Trophoblast cell (in vitro differentiated cells and primary cell): ENCODE results near the gene AHNAK.
A peak's percentile ranks its signal among the peaks of the same experiment; 100 is the strongest.

Experiments
- DNase-seq, 2 donors: peaks; one replicate each; pipeline ENCODE4 v3.0.0-alpha.2; 2016
- H2AFZ ChIP-seq: 2 replicates; pipeline ENCODE4 v1.6.1; 2013; ENCODE audit warnings: low read length, moderate library complexity, mild to moderate bottlenecking; ENCODE audit not compliant: insufficient read depth, poor library complexity
- H2AK5ac ChIP-seq: 2 replicates; pipeline ENCODE4 v1.6.1; 2013; ENCODE audit warnings: mild to moderate bottlenecking, low read length
- H2BK120ac ChIP-seq: 2 replicates; pipeline ENCODE4 v1.6.1; 2013; ENCODE audit warnings: low read length, mild to moderate bottlenecking, moderate library complexity; ENCODE audit not compliant: insufficient read depth, poor library complexity
- H2BK12ac ChIP-seq: 2 replicates; pipeline ENCODE4 v1.6.1; 2013; ENCODE audit warnings: mild to moderate bottlenecking, low read length, moderate library complexity
- H2BK5ac ChIP-seq: 2 replicates; pipeline ENCODE4 v1.6.1; 2013; ENCODE audit warnings: low read length, low read depth, moderate library complexity, mild to moderate bottlenecking; ENCODE audit not compliant: poor library complexity
- H3K14ac ChIP-seq: 2 replicates; pipeline ENCODE4 v1.6.1; 2013; ENCODE audit warnings: mild to moderate bottlenecking, low read length
- H3K18ac ChIP-seq: 2 replicates; pipeline ENCODE4 v1.6.1; 2013; ENCODE audit warnings: mild to moderate bottlenecking, low read length
- H3K23ac ChIP-seq: 2 replicates; pipeline ENCODE4 v1.6.1; 2013; ENCODE audit warnings: low read length
- H3K27ac ChIP-seq: 2 replicates; pipeline ENCODE4 v1.5.1; 2013; ENCODE audit warnings: low read depth, mild to moderate bottlenecking, inconsistent platforms, low read length, moderate library complexity
- H3K27me3 ChIP-seq: 2 replicates; pipeline ENCODE4 v1.6.1; 2013; ENCODE audit warnings: inconsistent platforms, mild to moderate bottlenecking, low read length, moderate library complexity; ENCODE audit not compliant: insufficient read depth
- H3K36me3 ChIP-seq, 2 experiments: 1 replicate in 1 of 2; 2 replicates in 1 of 2; pipeline ENCODE4 v1.6.1; 2013; ENCODE audit warnings: low read length in 2 of 2, mild to moderate bottlenecking in 2 of 2, moderate library complexity in 1 of 2; ENCODE audit not compliant: insufficient read depth in 2 of 2, control insufficient read depth in 1 of 2
- H3K4ac ChIP-seq: 2 replicates; pipeline ENCODE4 v1.6.1; 2013; ENCODE audit warnings: low read depth, mild to moderate bottlenecking, low read length, moderate library complexity
- H3K4me1 ChIP-seq, 2 experiments: 1 replicate in 1 of 2; 2 replicates in 1 of 2; pipeline ENCODE4 v1.6.1; 2013; ENCODE audit warnings: low read length in 2 of 2, mild to moderate bottlenecking in 2 of 2, moderate library complexity in 1 of 2; ENCODE audit not compliant: insufficient read depth in 2 of 2, control insufficient read depth in 1 of 2
- H3K4me2 ChIP-seq: 2 replicates; pipeline ENCODE4 v1.6.1; 2013; ENCODE audit warnings: inconsistent platforms, mild to moderate bottlenecking, low read length, moderate library complexity
- H3K4me3 ChIP-seq: 2 replicates; pipeline ENCODE4 v1.5.1; 2013; ENCODE audit warnings: mild to moderate bottlenecking, low read depth, low read length, inconsistent platforms
- H3K79me1 ChIP-seq: one replicate; pipeline ENCODE4 v1.6.1; 2013; ENCODE audit warnings: low read length
- H3K79me2 ChIP-seq: 2 replicates; pipeline ENCODE4 v1.6.1; 2013; ENCODE audit warnings: low read length, mild to moderate bottlenecking; ENCODE audit not compliant: control insufficient read depth, insufficient read depth, poor library complexity
- H3K9ac ChIP-seq: 2 replicates; pipeline ENCODE4 v1.6.1; 2013; ENCODE audit warnings: mild to moderate bottlenecking, low read length
- H3K9me3 ChIP-seq: 2 replicates; pipeline ENCODE4 v1.6.1; 2013; ENCODE audit warnings: low read depth, mild to moderate bottlenecking, control low read depth, inconsistent platforms, low read length; ENCODE audit not compliant: insufficient read depth
- H4K12ac ChIP-seq: 2 replicates; pipeline ENCODE4 v1.6.1; 2013; ENCODE audit warnings: low read depth, mild to moderate bottlenecking, low read length, moderate library complexity
- H4K8ac ChIP-seq: 2 replicates; pipeline ENCODE4 v1.6.1; 2013; ENCODE audit warnings: low read depth, mild to moderate bottlenecking, low read length, moderate library complexity
- H4K91ac ChIP-seq: one replicate; pipeline ENCODE4 v1.6.1; 2013; ENCODE audit warnings: low read depth, mild to moderate bottlenecking, low read length, moderate library complexity
- WGBS: extraction: QIAGEN DNeasy Blood & Tissue Kit; methylation state at CpG from one replicate; pipeline ENCODE4 v1.1.7; 2013; ENCODE audit warnings: missing lambda C conversion rate; ENCODE audit not compliant: insufficient read length, insufficient coverage; ENCODE audit errors: extremely low coverage; 5-methylcytosine and 5-hydroxymethylcytosine counted together

The AHNAK gene

DNA sequence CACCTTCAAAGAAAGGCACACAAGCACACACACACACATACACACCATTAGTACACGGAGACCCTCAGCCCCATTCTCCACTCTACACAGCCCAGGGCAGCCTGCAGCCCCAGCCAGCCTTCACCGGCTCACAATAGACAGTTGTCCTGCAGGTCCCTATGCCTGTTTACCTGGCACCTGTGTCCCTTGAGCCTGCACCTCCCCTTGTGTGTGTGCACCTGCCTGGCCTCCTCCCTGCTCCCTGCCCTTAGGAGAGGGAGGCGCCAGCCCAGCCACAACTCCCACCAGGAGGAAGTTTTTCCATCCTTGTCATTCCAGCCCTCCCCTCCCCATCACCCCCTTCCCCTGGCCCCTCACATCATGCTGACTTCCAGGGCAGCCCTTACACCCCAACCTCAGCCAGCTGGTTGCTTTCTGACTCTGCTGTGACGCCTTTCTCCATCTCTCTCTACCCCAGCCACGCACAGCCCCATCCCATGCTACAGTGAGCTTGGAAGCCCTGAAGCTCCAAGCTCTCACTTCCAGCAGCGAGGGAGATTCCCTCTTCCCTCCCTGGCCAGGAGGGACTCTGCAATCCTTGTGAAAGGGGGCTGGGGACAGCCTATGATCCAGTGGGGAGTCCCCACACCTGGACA is 4.4 kb downstream of the AHNAK start:
- Histone ChIP-seq H3K27me3 (no peaks in the 10 kb centered on the region), H2BK120ac (peak overlapping the region; percentile 7), H3K4me2 (peak overlapping the region; percentile 63), H3K4me1 (peaks cover 31 to 47% of the 10 kb centered on the region in 2 experiments), H4K12ac (no peak overlapping the region), H2BK5ac (peak overlapping the region; percentile 47), H3K79me2 (peaks cover 89% of the 10 kb centered on the region), H2AK5ac (peak overlapping the region; percentile 2), H2BK12ac (peak overlapping the region; percentile 10), H3K9ac (peak overlapping the region; percentile 81), H3K18ac (peak overlapping the region; percentile 34), H3K9me3 (peaks cover 6% of the 10 kb centered on the region), H3K4me3 (peak overlapping the region; percentile 96), H3K14ac (peak overlapping the region; percentile 45), H3K23ac (no peak overlapping the region), H4K8ac (peak overlapping the region; percentile 43), H3K36me3 (peaks cover 54 to 56% of the 10 kb centered on the region in 2 experiments), H4K91ac (peak overlapping the region; percentile 42), H3K79me1 (peaks cover 47% of the 10 kb centered on the region), H3K27ac (peak overlapping the region; percentile 54), H2AFZ (no peak overlapping the region), H3K4ac (peak overlapping the region; percentile 70)
- DNase-seq: no peak
- WGBS: no CpG with 5 or more reads among the region's 6 CpGs

DNA sequence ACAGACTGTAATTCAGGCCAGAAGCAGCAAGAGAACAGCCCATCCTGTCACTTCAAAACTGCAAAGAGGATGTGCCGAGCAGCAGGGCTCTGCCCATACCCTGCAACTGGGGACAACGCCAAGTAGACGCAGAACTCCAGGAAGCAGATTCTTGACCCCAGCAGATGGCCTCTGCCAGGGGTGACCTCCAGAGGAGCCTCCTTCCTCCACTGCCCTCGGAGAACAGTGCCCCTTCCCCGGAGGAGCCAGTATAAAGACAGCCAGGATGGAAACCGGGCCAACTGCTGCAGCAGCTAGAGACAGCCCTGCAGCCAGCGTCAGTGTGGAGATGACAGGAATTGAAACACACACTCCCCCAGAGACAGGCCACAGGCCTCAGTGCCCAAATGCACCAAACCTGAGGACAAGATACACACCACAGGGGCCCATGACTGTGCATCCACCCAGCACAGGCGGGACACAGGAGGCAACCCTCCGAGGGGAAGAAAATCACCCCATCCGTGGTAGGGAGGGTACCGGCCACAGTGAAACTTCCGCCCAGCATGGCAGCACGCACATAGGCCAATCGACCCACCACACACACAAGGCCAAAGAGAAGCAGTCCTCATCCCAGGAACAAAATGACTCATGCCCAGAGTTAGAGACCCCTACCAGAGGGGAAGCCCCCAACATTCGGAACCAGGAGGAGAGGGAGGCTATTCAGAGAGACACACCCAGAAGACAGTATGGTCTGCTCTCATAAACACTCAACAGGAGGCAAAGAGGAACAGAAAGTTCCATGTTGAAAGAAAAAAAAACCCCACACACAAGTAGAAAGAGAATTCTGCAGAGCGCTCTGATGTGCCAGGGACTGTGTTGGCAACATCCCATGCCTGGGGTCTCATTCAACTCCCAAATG is 5.6 kb downstream of the AHNAK start:
- Histone ChIP-seq H2AK5ac (no peak overlapping the region), H4K8ac (no peak overlapping the region), H3K23ac (no peak overlapping the region), H3K27ac (peak overlapping the region; percentile 28), H2AFZ (no peak overlapping the region), H3K27me3 (no peaks in the 10 kb centered on the region), H3K79me1 (peaks cover 37% of the 10 kb centered on the region), H2BK12ac (no peak overlapping the region), H3K4me2 (peak overlapping the region; percentile 63), H2BK5ac (no peak overlapping the region), H3K9me3 (peaks cover 8% of the 10 kb centered on the region), H3K9ac (peak overlapping the region; percentile 39), H3K4me1 (peaks cover 30 to 46% of the 10 kb centered on the region in 2 experiments), H2BK120ac (no peak overlapping the region), H4K12ac (no peak overlapping the region), H3K4me3 (peak overlapping the region; percentile 33), H3K14ac (peak overlapping the region; percentile 12), H3K18ac (no peak overlapping the region), H3K4ac (peak overlapping the region; percentile 70), H3K79me2 (peaks cover 82% of the 10 kb centered on the region), H4K91ac (no peak overlapping the region), H3K36me3 (peaks cover 62 to 64% of the 10 kb centered on the region in 2 experiments)
- no CpG with 5 or more reads among the region's 16 CpGs for WGBS
- DNase-seq: peak in 1 of 2 donors; percentile 26

DNA sequence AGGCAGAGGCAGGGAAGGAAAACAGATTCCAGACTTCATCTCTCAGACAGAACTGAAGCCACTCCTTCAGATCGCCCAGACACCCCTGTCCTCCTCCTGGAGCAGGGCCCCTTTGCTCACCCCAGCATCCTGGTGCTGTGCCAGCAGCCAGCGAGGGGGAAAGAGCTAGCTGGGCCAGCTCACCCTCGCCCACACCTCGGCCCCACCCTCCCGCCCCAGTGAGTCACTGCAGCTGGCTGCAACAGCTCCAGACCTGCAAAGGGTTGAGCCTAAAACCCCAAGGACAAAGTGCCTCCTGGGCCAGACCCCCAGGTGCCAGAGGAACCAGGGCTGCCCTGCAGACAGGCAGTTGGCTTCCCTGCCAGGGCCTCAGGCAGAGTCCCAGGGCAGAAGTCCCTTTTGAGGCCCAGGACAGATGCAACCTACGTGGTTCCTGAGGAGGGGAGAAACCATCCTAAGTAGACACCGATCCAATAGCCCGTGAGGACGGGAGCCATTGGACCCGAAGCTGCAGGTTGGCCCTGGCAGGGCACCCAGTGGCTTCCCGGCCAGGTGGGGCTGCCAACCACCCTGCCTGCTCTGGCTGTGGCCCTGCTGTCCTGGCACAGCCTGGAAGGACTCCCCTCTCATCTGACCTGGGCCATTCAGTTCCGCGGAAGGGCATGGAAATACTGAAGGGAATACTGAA is 7.2 kb downstream of the AHNAK start:
- Histone ChIP-seq H3K23ac (no peak overlapping the region), H3K4ac (peak overlapping the region; percentile 99), H3K4me3 (no peak overlapping the region), H3K36me3 (peaks cover 70 to 71% of the 10 kb centered on the region in 2 experiments), H3K9ac (no peak overlapping the region), H4K8ac (no peak overlapping the region), H3K4me2 (peak overlapping the region; percentile 23), H3K27me3 (no peaks in the 10 kb centered on the region), H3K18ac (peak overlapping the region; percentile 27), H2AK5ac (no peak overlapping the region), H3K9me3 (peaks cover 8% of the 10 kb centered on the region), H3K4me1 (peaks cover 30 to 46% of the 10 kb centered on the region in 2 experiments), H2BK5ac (no peak overlapping the region), H4K12ac (no peak overlapping the region), H3K79me1 (peaks cover 22% of the 10 kb centered on the region), H2BK12ac (no peak overlapping the region), H3K79me2 (peaks cover 71% of the 10 kb centered on the region), H3K27ac (peak overlapping the region; percentile 18), H4K91ac (no peak overlapping the region), H2AFZ (no peak overlapping the region), H3K14ac (peak overlapping the region; percentile 49), H2BK120ac (no peak overlapping the region)
- DNase-seq: peak in 1 of 2 donors; percentile 35
- WGBS: no CpG with 5 or more reads among the region's 13 CpGs
